Pancreas (tissue), 10 donors: ENCODE measurements around the gene DAND5. TPM values are rescaled to one million over a fixed set of nuclear protein-coding genes. Genes with fewer than 3 reads are reported as not detected.

ENCODE experiments used
- ATAC-seq, 4 donors: fragments of 200-7000 bp; cut with Tn5 transposase; one replicate each; pipeline versions ENCODE4 v1.8.0 to v1.9.1; 2020; ENCODE audit warnings: mild to moderate bottlenecking in 4 of 4, moderate library complexity in 4 of 4
- DNase-seq, 6 donors: peaks; one replicate each; pipeline ENCODE4 v3.0.0-alpha.2; 2020
- FAIRE-seq: peaks from 2 replicates; lab custom pipeline; 2012; peaks lifted over from hg19 to GRCh38; lab: Jason Lieb, UNC
- H3K27ac ChIP-seq, 4 donors: fragments of 200-600 bp; sonication (generic); 1 replicate in 3 of 4; 2 replicates in 1 of 4; pipeline versions ENCODE4 v1.5.0 to v1.8.0; 2020
- H3K27me3 ChIP-seq, 4 donors: fragments of 200-600 bp; one replicate each; pipeline ENCODE4 v1.8.0; 2021
- H3K36me3 ChIP-seq, 3 donors: fragments of 200-600 bp; sonication (generic) in 1 of 3; one replicate each; pipeline versions ENCODE4 v1.5.0 to v1.8.0; 2020 to 2021
- H3K4me1 ChIP-seq, 3 donors: fragments of 200-600 bp; one replicate each; pipeline ENCODE4 v1.8.0; 2021
- H3K4me3 ChIP-seq, 4 donors: fragments of 200-600 bp; sonication (generic) in 2 of 4; one replicate each; pipeline versions ENCODE4 v1.5.0 to v1.8.0; 2020 to 2021
- H3K9me3 ChIP-seq, 4 donors: fragments of 200-600 bp; one replicate each; pipeline ENCODE4 v1.8.0; 2021
- WGBS, 2 donors: extraction: QIAGEN DNeasy Blood & Tissue Kit; methylation state at CpG; one replicate each; pipeline ENCODE4 v1.1.7; 2013; 5-methylcytosine and 5-hydroxymethylcytosine counted together
- intact Hi-C, 3 donors: fragments of 100-400 bp; cut with DNase I; formaldehyde crosslinking; loops; one replicate each; pipeline versions ENCODE4 v1.11.1 to v1.14.2; 2022
- polyA plus RNA-seq, 2 donors: library from polyadenylated mRNA; stranded (reverse); fragments of 200-250 nt; gene quantifications; one replicate each; pipeline ENCODE4 v1.2.3, GENCODE V29; 2013
- total RNA-seq, 6 donors: library from RNA; stranded (reverse); fragmentation: NEBNext Ultra II Directional in 4 of 6; extraction: Animal tissue kit (Norgen Biotek cat#: 25700) in 4 of 6; gene quantifications; one replicate each; pipeline versions ENCODE4 v1.2.1 to v1.2.4, GENCODE V29; 2021 to 2023
- TF ChIP-seq, protein P1 (sequence below), 4 donors: fragments of 200-600 bp; sonication (generic) in 3 of 4; IDR thresholded peaks; one replicate each; pipeline versions ENCODE4 v1.5.0 to v1.8.0; 2021; ENCODE audit warnings: antibody characterized with exemption in 4 of 4
- donor health status: healthy with polysubstance abuse.
- donor health status: DM: no; HTN: no; CAD: no; lungs with moderate emphysema.
- donor health status: DM: no; HTN: no; CAD: no.
- donor health status: control.
- donor health status: control.
- donor health status: Bipolar disorder and iron deficiency.
- donor health status: DM: yes; HTN: yes; CAD: no.
- donor health status: DM: no; HTN: no; CAD: no.
- donor health status: DM: no; HTN: no; CAD: no.
- donor health status: DM: yes; HTN: yes; CAD: no.

Gene DAND5
- total and polyA plus RNA-seq, 8 donors: 0.12 to 0.23 (median 0.14) TPM; not detected in 4

DNA sequence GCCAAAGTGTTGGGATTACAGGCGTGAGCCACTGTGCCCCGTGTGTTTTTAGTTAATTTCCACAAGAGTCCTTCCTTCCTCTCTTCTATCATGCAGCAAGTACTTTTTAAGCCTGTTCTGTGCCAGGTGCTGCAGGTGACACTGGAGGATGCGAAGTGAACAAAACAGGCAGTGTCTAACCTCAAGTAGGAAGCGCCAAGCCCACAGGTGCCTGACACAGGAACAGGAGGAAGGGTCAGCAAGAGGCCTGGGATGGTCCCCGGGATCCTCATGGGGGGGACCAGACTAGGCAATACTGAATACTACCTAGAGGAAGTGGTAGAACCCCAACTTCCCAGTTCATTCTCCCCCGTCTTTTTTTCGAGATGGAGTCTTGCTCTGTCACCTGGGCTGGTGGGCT is 32.8 kb upstream of the DAND5 start:
- H3K4me1 ChIP-seq: peaks cover 18 to 21% (median 20%) of the 10 kb centered on the region in 3 donors
- H3K27ac ChIP-seq: no peak overlapping the region
- H3K4me3 ChIP-seq: no peak overlapping the region
- ATAC-seq (no peak), FAIRE-seq (no peak), DNase-seq (no peak)
- peaks cover 6 to 16% (median 11%) of the 10 kb centered on the region in 3 donors for H3K36me3 ChIP-seq
- WGBS, 2 donors: 74 to 77% methylated on average over 7 of the region's 7 CpGs
- no peaks in the 10 kb centered on the region for H3K27me3 ChIP-seq
- intact Hi-C loops: no loop called here
- no peaks in the 10 kb centered on the region for H3K9me3 ChIP-seq
- TF ChIP-seq, protein P1, sequence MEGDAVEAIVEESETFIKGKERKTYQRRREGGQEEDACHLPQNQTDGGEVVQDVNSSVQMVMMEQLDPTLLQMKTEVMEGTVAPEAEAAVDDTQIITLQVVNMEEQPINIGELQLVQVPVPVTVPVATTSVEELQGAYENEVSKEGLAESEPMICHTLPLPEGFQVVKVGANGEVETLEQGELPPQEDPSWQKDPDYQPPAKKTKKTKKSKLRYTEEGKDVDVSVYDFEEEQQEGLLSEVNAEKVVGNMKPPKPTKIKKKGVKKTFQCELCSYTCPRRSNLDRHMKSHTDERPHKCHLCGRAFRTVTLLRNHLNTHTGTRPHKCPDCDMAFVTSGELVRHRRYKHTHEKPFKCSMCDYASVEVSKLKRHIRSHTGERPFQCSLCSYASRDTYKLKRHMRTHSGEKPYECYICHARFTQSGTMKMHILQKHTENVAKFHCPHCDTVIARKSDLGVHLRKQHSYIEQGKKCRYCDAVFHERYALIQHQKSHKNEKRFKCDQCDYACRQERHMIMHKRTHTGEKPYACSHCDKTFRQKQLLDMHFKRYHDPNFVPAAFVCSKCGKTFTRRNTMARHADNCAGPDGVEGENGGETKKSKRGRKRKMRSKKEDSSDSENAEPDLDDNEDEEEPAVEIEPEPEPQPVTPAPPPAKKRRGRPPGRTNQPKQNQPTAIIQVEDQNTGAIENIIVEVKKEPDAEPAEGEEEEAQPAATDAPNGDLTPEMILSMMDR (IDR thresholded peaks at IDR 0.05): no peak

DNA sequence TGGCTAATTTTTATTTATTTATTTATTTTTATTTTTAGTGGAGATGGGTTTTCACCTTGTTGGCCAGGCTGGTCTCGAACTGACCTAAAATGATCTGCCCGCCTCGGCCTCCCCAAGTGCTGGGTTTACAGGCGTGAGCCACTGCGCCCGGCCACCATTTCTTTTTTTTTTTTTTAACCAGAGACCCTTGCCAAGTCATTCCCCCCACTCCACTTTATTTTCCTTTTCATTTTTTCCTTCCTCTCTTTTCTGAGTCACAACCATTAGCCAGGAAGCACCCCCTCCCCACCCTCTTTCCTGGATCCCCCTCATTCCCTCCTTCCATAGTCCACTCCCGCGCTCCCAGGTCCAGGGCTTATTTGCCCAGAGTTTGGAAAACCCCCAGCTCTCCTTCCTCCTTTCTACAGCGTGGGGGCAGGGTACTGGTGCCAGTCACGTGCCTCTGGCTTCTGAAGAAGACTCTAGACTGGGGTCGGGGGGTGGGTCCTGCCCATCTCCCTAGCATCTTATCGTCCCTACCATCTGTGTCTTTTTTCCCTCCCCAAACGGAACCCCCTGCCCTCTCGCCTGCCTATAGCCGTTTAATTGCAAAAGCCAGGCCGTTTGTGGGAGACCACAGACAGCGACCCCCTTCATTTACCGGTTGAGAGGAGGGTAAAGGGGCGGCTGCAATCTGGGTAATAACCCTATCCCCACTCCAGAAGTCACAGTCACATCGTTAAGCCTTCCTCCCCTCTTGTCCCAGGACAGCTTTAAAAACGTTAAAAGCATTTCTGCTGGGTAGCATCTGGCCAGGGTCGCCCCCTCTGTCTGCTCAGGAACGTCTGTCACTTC is 32.1 kb upstream of the DAND5 start:
- WGBS, 2 donors: 26% methylated on average over 23 of the region's 23 CpGs
- Histone ChIP-seq H3K27me3 (no peaks in the 10 kb centered on the region), H3K36me3 (peaks cover 6 to 23% (median 15%) of the 10 kb centered on the region in 3 donors), H3K9me3 (no peaks in the 10 kb centered on the region), H3K27ac (peak overlapping the region in 2 of 4 donors; percentile 37 to 73), H3K4me3 (peak overlapping the region in 3 of 4 donors; percentile 26 to 80 (median 76)), H3K4me1 (peaks cover 18 to 24% (median 21%) of the 10 kb centered on the region in 3 donors)
- FAIRE-seq: no peak
- TF ChIP-seq, protein P1 (IDR thresholded peaks at IDR 0.05): no peak
- ATAC-seq: no peak
- peak in 1 of 6 donors; percentile 59 for DNase-seq
- intact Hi-C loops: no loop called here

DNA sequence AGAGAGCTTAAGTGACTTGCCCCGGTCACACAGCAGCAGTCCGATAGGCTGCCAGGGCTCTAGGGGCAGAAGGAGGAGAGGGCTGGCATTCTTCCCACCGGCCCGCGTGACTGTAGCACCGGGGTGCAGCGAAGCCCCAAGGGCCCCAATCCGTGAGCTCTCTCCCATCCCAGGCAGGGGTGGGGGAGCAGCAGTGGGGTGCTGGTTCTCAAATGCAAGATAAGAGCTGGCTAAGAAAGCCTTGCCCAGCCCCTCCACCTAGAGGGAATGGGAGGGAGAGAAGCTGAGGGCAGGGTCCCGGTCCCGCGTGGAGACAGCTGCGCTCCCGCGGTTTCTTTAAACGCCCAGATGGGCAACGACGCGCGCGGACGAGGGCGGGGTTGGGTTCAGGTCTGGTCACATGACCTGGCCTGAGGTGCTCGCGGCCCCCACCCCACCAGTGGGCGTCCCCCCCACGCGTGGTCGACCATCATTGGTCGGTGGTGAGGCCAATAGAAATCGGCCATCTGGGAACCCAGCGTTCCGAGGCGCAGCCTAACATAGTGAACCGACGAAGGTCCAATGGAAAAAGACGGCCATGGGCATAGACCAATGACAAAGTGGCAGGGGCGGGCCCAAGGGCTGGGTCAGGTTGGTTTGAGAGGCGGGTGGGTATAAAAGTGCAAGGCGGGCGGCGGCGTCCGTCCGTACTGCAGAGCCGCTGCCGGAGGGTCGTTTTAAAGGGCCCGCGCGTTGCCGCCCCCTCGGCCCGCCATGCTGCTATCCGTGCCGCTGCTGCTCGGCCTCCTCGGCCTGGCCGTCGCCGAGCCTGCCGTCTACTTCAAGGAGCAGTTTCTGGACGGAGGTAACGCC is 31.2 kb upstream of the DAND5 start, which contains the start of gene CALR:
Gene CALR (plus strand): TSS at position 683 of the 852 bp plus-strand sequence. CDS start 71 bp downstream, at position 754.
- peaks cover 17 to 20% (median 18%) of the 10 kb centered on the region in 3 donors for H3K4me1 ChIP-seq
- H3K36me3 ChIP-seq: peaks cover 6 to 32% (median 17%) of the 10 kb centered on the region in 3 donors
- no peaks in the 10 kb centered on the region for H3K9me3 ChIP-seq
- DNase-seq: peak; percentile 97 to 100 (median 100)
- FAIRE-seq: peak; percentile 89
- ATAC-seq: peak; percentile 83 to 92 (median 88)
- peak within 1 kb of the TSS; percentile 69 to 87 (median 78) for H3K27ac ChIP-seq
- H3K27me3 ChIP-seq: no peaks in the 10 kb centered on the region
- intact Hi-C loops: no loop called here
- TF ChIP-seq, protein P1 (IDR thresholded peaks at IDR 0.05): no peak
- 0% methylated on average over 55 to 63 of the region's 63 CpGs for whole genome bisulfite sequencing, 2 donors
- H3K4me3 ChIP-seq: peak within 1 kb of the TSS; percentile 76 to 99 (median 84)

DNA sequence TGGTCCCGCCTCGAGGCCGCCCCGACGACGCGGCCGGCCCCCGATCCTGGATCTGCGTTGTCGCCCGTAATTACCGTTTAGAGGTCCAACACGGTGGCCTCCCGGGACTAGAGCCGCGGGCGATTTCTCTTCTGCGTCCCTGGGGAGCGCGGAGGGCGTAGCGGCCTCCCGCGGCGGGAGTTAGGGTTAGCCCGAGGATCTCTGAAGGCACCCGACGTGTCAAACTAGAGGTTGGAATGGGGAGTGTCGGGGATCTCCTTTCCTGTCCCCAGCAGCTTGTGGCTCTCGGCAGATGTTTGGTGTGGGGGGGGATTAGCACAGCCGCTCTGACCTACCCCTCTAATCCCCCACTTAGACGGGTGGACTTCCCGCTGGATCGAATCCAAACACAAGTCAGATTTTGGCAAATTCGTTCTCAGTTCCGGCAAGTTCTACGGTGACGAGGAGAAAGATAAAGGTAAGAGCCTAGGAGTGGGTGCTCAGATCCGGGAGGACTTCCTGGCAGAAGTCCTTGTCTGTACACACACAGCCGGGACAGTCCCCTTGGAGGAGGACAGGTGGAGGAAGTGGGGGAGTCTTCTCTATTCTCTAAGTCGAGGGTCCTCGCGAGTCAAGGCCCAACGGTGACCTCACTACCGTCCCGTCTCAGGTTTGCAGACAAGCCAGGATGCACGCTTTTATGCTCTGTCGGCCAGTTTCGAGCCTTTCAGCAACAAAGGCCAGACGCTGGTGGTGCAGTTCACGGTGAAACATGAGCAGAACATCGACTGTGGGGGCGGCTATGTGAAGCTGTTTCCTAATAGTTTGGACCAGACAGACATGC is 30.4 kb upstream of the DAND5 start:
- FAIRE-seq (no peak), ATAC-seq (peak; percentile 17 to 41 (median 28)), DNase-seq (no peak)
- no peaks in the 10 kb centered on the region for H3K9me3 ChIP-seq
- peaks cover 10 to 40% (median 24%) of the 10 kb centered on the region in 3 donors for H3K36me3 ChIP-seq
- TF ChIP-seq, protein P1 (IDR thresholded peaks at IDR 0.05): no peak
- H3K27me3 ChIP-seq: no peaks in the 10 kb centered on the region
- peak overlapping the region; percentile 76 to 99 (median 84) for H3K4me3 ChIP-seq
- intact Hi-C loops: no loop called here
- peaks cover 17 to 20% (median 18%) of the 10 kb centered on the region in 3 donors for H3K4me1 ChIP-seq
- H3K27ac ChIP-seq: peak overlapping the region; percentile 69 to 87 (median 78)
- 0 to 1% methylated on average over 54 of the region's 54 CpGs for WGBS, 2 donors
